Stimulated activated CD8-positive, alpha-beta memory T cell treated with anti-CD3 and anti-CD28 coated beads, Interleukin-12 subunit alpha, Interleukin-12 subunit beta, amount 100 ng/mL, for 4 hours (primary cell): ENCODE results near the gene ADAMTS3.

Experiments used
- DNase-seq: peaks from one replicate; pipeline ENCODE4 v3.0.0-alpha.2; 2020; ENCODE audit warnings: low read depth

Gene ADAMTS3

GRCh38 chr4:72568959-72569718 lies at the start of gene ADAMTS3:
Gene ADAMTS3 (minus strand): TSS chr4:72569221. CDS start chr4:72568762, 459 bp downstream.
- no peak for DNase-seq

- DNase-seq: no peak
Measured at GRCh38 chr4:72613959-72614358, 44.9 kb upstream of the ADAMTS3 start.

GRCh38 chr4:72606751-72607150 lies 37.7 kb upstream of the ADAMTS3 start:
- no peak for DNase-seq

- DNase-seq: no peak
Measured at GRCh38 chr4:72604324-72604723, 35.3 kb upstream of the ADAMTS3 start.

- DNase-seq: no peak
Measured at GRCh38 chr4:72602396-72603376, 33.7 kb upstream of the ADAMTS3 start.

GRCh38 chr4:72591547-72592454 lies 22.8 kb upstream of the ADAMTS3 start:
- DNase-seq: no peak

GRCh38 chr4:72587334-72587733 lies 18.3 kb upstream of the ADAMTS3 start:
- no peak for DNase-seq

GRCh38 chr4:72582853-72583252 lies 13.8 kb upstream of the ADAMTS3 start:
- DNase-seq: no peak

GRCh38 chr4:72577211-72577610 lies 8.2 kb upstream of the ADAMTS3 start:
- DNase-seq: no peak

GRCh38 chr4:72571337-72571736 lies 2.3 kb upstream of the ADAMTS3 start:
- no peak for DNase-seq

GRCh38 chr4:72569719-72570235 lies 756 bp upstream of the ADAMTS3 start:
- no peak for DNase-seq

- no peak for DNase-seq
Measured at GRCh38 chr4:72567821-72568675, 973 bp downstream of the ADAMTS3 start.

- DNase-seq: no peak
Measured at GRCh38 chr4:72567036-72567435, 2.0 kb downstream of the ADAMTS3 start.

- DNase-seq: no peak
Measured at GRCh38 chr4:72566464-72566972, 2.5 kb downstream of the ADAMTS3 start.

- no peak for DNase-seq
Measured at GRCh38 chr4:72564789-72565188, 4.2 kb downstream of the ADAMTS3 start.

- DNase-seq: no peak
Measured at GRCh38 chr4:72564184-72564583, 4.8 kb downstream of the ADAMTS3 start.

- no peak for DNase-seq
Measured at GRCh38 chr4:72558655-72559054, 10.4 kb downstream of the ADAMTS3 start.

GRCh38 chr4:72557021-72557420 lies 12.0 kb downstream of the ADAMTS3 start:
- DNase-seq: no peak

- no peak for DNase-seq
Measured at GRCh38 chr4:72555377-72555831, 13.6 kb downstream of the ADAMTS3 start.
